Cardiac fibroblast (primary cell): ENCODE results near the gene AGAP9.

Experiments used
- DNase-seq, 2 donors: peaks; one replicate each; pipeline versions ENCODE4 v3.0.0 to v3.0.0-alpha.2; 2010; ENCODE audit warnings: low read depth in 2 of 2
- H3K4me3 ChIP-seq, 2 donors: replicated peaks in 1 of 2; 1 replicate in 1 of 2; 2 replicates in 1 of 2; pipeline ENCODE4 v1.5.1; 2011; ENCODE audit warnings: low read depth in 2 of 2, low read length in 2 of 2, mild to moderate bottlenecking in 2 of 2, moderate library complexity in 1 of 2
- TF ChIP-seq, protein P1 (sequence below): IDR thresholded peaks from one replicate; pipeline ENCODE4 v1.5.1; 2011; ENCODE audit warnings: low read depth, mild to moderate bottlenecking, low read length, inconsistent platforms

Gene AGAP9

DNA sequence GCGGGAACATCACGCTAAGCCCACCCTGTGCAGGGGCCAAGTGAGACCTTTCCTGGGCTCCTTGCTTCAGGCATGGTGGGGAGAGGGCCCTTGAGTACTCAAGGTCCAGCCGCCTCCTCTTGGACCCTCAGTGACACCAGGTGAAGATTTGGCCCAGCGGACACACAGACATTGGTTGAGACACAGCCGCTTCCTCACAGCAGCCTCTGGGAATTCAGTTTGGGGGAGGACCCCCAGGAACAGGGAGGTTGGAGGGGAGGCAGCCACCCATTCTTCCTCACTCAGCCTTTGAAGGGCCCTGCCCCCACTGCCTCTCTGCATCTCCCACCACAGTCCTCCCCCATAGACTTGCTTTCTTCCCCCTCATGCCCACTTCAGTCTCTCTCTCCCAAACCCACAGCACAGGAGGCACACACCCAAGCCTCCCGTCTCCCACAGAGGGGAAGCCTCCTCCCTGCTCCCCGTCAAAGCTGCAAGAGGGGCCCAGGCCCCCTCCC, 71.4 kb downstream of the AGAP9 start:
- TF ChIP-seq, protein P1, sequence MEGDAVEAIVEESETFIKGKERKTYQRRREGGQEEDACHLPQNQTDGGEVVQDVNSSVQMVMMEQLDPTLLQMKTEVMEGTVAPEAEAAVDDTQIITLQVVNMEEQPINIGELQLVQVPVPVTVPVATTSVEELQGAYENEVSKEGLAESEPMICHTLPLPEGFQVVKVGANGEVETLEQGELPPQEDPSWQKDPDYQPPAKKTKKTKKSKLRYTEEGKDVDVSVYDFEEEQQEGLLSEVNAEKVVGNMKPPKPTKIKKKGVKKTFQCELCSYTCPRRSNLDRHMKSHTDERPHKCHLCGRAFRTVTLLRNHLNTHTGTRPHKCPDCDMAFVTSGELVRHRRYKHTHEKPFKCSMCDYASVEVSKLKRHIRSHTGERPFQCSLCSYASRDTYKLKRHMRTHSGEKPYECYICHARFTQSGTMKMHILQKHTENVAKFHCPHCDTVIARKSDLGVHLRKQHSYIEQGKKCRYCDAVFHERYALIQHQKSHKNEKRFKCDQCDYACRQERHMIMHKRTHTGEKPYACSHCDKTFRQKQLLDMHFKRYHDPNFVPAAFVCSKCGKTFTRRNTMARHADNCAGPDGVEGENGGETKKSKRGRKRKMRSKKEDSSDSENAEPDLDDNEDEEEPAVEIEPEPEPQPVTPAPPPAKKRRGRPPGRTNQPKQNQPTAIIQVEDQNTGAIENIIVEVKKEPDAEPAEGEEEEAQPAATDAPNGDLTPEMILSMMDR = no peak
- H3K4me3 ChIP-seq = no peak overlapping the region
- no peak for DNase-seq
